Peyer's patch (tissue), 4 donors: Measurements from ENCODE around the gene RAD54L. TPM values are rescaled to one million over a fixed set of nuclear protein-coding genes. Genes with fewer than 3 reads are reported as not detected.

Experiments
- DNase-seq, 3 donors: peaks; one replicate each; pipeline ENCODE4 v3.0.0-alpha.2; 2017 to 2019
- H3K27ac ChIP-seq, 4 donors: fragments of 200-600 bp; sonication (generic); one replicate each; pipeline ENCODE4 v1.5.1; 2016 to 2019
- H3K27me3 ChIP-seq, 2 donors: fragments of 200-600 bp; sonication (generic); one replicate each; pipeline ENCODE4 v1.5.1; 2019
- H3K36me3 ChIP-seq, 3 donors: fragments of 200-600 bp; sonication (generic); one replicate each; pipeline ENCODE4 v1.5.1; 2016 to 2019
- H3K4me1 ChIP-seq, 4 donors: fragments of 200-600 bp; sonication (generic); one replicate each; pipeline ENCODE4 v1.5.1; 2016 to 2019
- H3K4me3 ChIP-seq, 4 donors: fragments of 200-600 bp; sonication (generic); 1 replicate in 3 of 4; 2 replicates in 1 of 4; pipeline ENCODE4 v1.5.1; 2016 to 2019; ENCODE audit warnings: mild to moderate bottlenecking in 1 of 4
- H3K9me3 ChIP-seq, 4 donors: fragments of 200-600 bp; sonication (generic); one replicate each; pipeline ENCODE4 v1.5.1; 2016 to 2019; ENCODE audit warnings: mild to moderate bottlenecking in 1 of 4
- POLR2A ChIP-seq, 2 donors: fragments of 450-650 bp; IDR thresholded peaks; one replicate each; pipeline ENCODE4 v1.5.1; 2017; ENCODE audit warnings: antibody characterized with exemption in 2 of 2, mild to moderate bottlenecking in 2 of 2, moderate library complexity in 2 of 2
- total RNA-seq, 4 donors: library from RNA; depleted of rRNA; stranded (reverse); fragments of >200 nt; gene quantifications; one replicate each; pipeline ENCODE4 v1.1.0, GENCODE V29; 2016
- TF ChIP-seq, protein P1 (sequence below), 6 experiments: fragments of 450-650 bp in 4 of 6; fragments of 200-600 bp in 2 of 6; sonication (generic) in 1 of 6; IDR thresholded peaks; one replicate each; pipeline ENCODE4 v1.5.1; 2017 to 2019; ENCODE audit warnings: antibody characterized with exemption in 6 of 6, mild to moderate bottlenecking in 3 of 6, moderate library complexity in 1 of 6

RAD54L gene
- total RNA-seq, 4 donors from 2014 or later: 3.9 to 71.8 (median 10.3) TPM

DNA sequence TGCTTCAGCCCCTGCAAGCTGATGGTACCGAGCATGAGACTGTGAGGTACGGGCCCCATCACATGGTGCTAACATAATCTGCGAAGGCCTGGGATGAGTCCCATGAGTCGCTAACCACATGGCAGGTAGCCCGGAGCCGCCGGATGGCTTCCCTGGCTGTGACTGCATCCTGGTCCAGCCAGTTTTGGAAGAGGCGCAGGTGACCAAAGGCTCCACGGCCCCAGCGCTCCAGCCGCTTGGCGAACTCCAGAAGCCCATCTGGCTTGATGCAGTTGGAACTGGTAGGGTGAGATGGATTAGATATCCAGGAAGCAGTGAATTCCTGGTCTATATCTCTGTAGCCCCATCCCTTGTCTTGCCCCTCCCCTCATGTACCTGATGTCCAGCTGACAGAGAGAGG lies 31.2 kb downstream of the RAD54L start:
- no peak overlapping the region for H3K27ac ChIP-seq
- H3K4me1 ChIP-seq: no peaks in the 10 kb centered on the region
- H3K36me3 ChIP-seq: peaks cover 0 to 44% (median 0%) of the 10 kb centered on the region in 3 donors
- no peaks in the 10 kb centered on the region for H3K9me3 ChIP-seq
- DNase-seq: no peak
- no peak for TF ChIP-seq POLR2A (IDR thresholded peaks at IDR 0.05)
- TF ChIP-seq, protein P1, sequence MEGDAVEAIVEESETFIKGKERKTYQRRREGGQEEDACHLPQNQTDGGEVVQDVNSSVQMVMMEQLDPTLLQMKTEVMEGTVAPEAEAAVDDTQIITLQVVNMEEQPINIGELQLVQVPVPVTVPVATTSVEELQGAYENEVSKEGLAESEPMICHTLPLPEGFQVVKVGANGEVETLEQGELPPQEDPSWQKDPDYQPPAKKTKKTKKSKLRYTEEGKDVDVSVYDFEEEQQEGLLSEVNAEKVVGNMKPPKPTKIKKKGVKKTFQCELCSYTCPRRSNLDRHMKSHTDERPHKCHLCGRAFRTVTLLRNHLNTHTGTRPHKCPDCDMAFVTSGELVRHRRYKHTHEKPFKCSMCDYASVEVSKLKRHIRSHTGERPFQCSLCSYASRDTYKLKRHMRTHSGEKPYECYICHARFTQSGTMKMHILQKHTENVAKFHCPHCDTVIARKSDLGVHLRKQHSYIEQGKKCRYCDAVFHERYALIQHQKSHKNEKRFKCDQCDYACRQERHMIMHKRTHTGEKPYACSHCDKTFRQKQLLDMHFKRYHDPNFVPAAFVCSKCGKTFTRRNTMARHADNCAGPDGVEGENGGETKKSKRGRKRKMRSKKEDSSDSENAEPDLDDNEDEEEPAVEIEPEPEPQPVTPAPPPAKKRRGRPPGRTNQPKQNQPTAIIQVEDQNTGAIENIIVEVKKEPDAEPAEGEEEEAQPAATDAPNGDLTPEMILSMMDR (IDR thresholded peaks at IDR 0.05): no peak
- no peak overlapping the region for H3K4me3 ChIP-seq
- H3K27me3 ChIP-seq: no peaks in the 10 kb centered on the region

DNA sequence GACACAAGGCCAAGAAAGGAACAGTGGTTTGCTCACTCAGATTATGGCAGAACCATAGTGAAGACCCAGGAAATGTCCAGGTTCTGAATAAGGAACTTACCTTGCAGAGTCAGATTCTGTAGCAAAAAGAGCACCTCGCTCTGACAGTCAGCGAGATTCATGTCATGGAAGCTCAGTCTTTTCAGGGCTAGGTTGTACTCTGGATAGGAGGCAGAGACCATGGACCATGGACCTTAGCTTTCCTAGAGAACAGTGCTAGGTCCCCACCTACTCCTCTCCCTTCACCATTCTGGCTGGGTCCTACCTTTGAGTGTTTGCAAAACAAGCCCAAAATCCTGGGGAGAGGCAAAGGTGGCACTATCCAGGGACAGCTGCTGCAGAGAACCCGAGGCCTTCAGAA lies 32.5 kb downstream of the RAD54L start:
- Histone ChIP-seq H3K4me1 (no peaks in the 10 kb centered on the region), H3K27me3 (no peaks in the 10 kb centered on the region), H3K9me3 (no peaks in the 10 kb centered on the region), H3K27ac (no peak overlapping the region), H3K4me3 (no peak overlapping the region), H3K36me3 (peaks cover 0 to 55% (median 0%) of the 10 kb centered on the region in 3 donors)
- DNase-seq: no peak
- TF ChIP-seq POLR2A (IDR thresholded peaks at IDR 0.05): no peak
- TF ChIP-seq, protein P1 (IDR thresholded peaks at IDR 0.05): no peak

DNA sequence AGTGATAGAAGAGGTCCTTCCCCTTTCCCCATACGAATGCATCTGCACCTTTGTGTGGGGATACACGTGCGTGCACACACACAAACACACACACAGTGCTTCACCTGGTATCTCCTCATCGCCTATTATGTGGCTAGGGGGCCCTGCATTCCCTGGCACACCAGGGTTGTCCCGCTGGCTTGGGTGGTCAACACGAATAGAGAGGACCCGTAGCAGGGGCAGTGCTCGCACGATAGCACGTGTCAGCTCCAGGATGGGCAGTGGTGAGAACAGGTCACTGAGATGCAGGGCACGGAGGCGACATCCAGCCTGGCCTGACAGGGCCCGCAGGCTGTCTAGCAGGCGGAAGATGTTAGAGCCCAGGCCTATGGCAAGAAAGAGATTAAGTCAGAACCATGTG lies 33.5 kb downstream of the RAD54L start:
- H3K4me3 ChIP-seq: no peak overlapping the region

DNA sequence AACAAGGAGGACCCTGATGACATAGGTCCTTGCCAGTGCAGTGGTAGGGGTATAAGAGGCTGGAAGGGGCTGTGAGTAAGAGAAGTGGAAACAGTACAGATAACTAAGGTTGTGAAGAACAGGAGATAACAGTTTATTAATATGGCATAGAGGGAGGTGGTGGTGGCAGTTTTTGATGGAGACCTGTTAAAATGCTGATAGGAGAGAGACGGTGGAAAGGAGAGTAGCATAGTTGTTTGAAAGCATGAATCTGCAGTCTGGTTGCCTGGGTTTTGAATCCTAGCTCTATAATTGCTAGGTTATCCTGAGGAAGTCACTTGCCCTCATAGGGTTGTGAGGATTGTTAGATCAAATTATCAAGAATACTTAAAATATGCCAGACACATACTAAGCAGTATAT lies 36.5 kb downstream of the RAD54L start:
- TF ChIP-seq, protein P1 (IDR thresholded peaks at IDR 0.05): no peak
- TF ChIP-seq POLR2A (IDR thresholded peaks at IDR 0.05): no peak
- Histone ChIP-seq H3K9me3 (no peaks in the 10 kb centered on the region), H3K27ac (no peak overlapping the region), H3K4me3 (no peak overlapping the region), H3K36me3 (peaks cover 0 to 62% (median 0%) of the 10 kb centered on the region in 3 donors), H3K27me3 (no peaks in the 10 kb centered on the region), H3K4me1 (no peaks in the 10 kb centered on the region)
- no peak for DNase-seq

More for the DNA sequence above, 33.5 kb downstream of the RAD54L start:
- H3K9me3 ChIP-seq: no peaks in the 10 kb centered on the region
- no peak overlapping the region for H3K27ac ChIP-seq
- H3K27me3 ChIP-seq: no peaks in the 10 kb centered on the region
- no peaks in the 10 kb centered on the region for H3K4me1 ChIP-seq
- H3K36me3 ChIP-seq: peaks cover 0 to 65% (median 0%) of the 10 kb centered on the region in 3 donors
- no peak for DNase-seq
- TF ChIP-seq, protein P1 (IDR thresholded peaks at IDR 0.05): no peak
- TF ChIP-seq POLR2A (IDR thresholded peaks at IDR 0.05): no peak

DNA sequence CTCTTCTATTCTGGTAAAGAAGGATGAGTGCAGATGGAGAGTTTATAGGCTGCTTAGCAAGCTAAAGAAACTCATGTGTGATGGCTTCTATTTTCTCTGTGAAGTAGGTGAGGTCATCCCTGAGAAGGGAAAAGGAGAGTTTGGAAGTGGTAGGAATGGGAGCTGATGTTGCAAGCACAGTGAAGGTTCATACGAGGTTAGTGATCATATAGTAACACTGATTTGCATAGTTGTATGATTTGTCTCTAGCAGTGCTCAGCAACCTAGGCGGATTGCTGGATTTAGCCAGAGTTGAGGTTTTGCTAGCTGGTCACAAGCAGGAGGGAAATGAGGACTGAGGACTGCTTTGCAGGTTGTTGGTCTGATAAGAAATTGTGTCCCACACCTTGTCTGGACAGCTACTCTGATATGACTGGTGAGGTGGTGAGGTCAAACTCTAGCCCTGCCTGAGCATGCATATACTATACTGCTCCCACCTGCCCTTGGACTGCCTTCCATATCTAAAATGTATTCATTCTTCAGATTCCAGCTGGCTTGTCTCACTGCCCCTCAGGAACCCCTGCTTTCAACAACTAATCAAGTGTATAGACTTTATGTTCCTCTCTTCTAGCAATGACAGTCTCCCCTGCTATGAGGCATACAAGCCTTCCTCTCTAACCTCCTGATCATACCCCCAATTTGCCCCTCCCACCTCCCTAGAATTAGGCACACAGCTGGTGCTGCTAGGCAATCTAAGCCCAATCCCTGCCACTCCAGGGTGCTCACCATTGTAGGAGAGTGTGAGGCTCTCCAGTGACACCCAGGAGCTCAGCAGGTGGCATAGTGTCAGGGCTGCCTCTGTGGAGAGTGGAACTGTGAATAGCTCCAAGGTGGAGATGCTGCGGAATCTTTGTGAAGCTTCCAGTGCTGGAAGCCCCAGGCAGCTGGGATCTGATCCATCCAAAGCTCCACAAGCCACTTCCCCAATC lies 37.3 kb downstream of the RAD54L start:
- Histone ChIP-seq H3K36me3 (peaks cover 0 to 60% (median 0%) of the 10 kb centered on the region in 3 donors), H3K27ac (no peak overlapping the region), H3K9me3 (no peaks in the 10 kb centered on the region), H3K4me1 (no peaks in the 10 kb centered on the region), H3K4me3 (no peak overlapping the region), H3K27me3 (no peaks in the 10 kb centered on the region)
- DNase-seq: no peak
- TF ChIP-seq, protein P1 (IDR thresholded peaks at IDR 0.05): no peak
- TF ChIP-seq POLR2A (IDR thresholded peaks at IDR 0.05): no peak
